Measurements from ENCODE around the gene ITGA8.

Gene ITGA8

DNA sequence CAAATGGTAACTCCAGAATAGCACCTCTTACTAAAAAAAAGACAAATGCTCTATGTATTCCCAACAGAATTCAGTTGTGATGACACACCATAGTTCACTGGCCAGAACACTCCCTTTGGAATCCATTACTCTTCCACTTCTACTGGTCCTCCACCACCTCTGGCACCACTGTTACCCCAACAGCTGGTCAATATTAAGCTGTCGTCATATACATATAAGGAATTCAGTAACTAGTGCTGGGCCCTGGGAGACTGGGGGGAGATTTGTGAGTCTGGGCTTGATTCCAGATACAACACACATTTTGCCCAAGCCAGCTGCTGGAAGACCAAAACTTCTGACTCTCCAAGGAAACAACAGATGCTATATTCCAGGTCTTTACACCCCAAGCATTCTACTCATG, 26.0 kb upstream of the ITGA8 start:
- no peaks in the 10 kb centered on the region for H3K4me1 ChIP-seq (ENCODE audit: control insufficient read depth in 1 of 2, insufficient read depth in 2 of 2, low read length in 2 of 2)
- no peaks in the 10 kb centered on the region for H3K36me3 ChIP-seq (ENCODE audit: control insufficient read depth in 1 of 2, insufficient read depth in 2 of 2, low read length in 2 of 2)
- no peak overlapping the region for H3K4me3 ChIP-seq (ENCODE audit: low read depth in 1 of 2, low read length in 2 of 2)
- no peaks in the 10 kb centered on the region for H3K27me3 ChIP-seq (ENCODE audit: low read depth, low read length)
- no peak overlapping the region for H3K27ac ChIP-seq (ENCODE audit: low read length)
- no peaks in the 10 kb centered on the region for H3K9me3 ChIP-seq (ENCODE audit: control insufficient read depth in 1 of 2, low read length in 2 of 2)

GRCh38 chr10:15744217-15744865, 24.6 kb upstream of the ITGA8 start:
- Histone ChIP-seq H3K27ac (ENCODE audit: low read length) (no peak overlapping the region), H3K36me3 (ENCODE audit: control insufficient read depth in 1 of 2, insufficient read depth in 2 of 2, low read length in 2 of 2) (no peaks in the 10 kb centered on the region), H3K27me3 (ENCODE audit: low read depth, low read length) (no peaks in the 10 kb centered on the region), H3K9me3 (ENCODE audit: control insufficient read depth in 1 of 2, low read length in 2 of 2) (no peaks in the 10 kb centered on the region), H3K4me1 (ENCODE audit: control insufficient read depth in 1 of 2, insufficient read depth in 2 of 2, low read length in 2 of 2) (no peaks in the 10 kb centered on the region), H3K4me3 (ENCODE audit: low read depth in 1 of 2, low read length in 2 of 2) (no peak overlapping the region)

DNA sequence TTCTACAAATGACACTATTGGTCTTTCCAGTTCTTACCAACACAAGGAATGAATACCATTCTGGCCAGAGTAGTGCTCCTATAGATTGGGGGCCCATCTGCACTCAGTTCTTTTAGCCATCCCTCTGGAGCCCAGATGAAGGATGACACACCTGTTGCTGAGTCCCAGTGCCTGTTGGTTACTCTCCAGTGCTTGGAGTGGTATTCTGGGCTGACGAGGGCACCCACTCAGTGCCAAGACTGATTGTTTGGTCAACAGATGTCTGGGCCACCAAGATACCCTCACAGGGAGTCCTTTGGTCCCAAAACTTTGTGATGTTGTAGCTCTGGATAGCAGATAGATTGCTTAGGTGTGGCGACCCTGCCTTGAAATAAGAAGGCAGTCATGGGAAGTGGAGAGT, 23.7 kb upstream of the ITGA8 start:
- Histone ChIP-seq H3K27me3 (ENCODE audit: low read depth, low read length) (no peaks in the 10 kb centered on the region), H3K36me3 (ENCODE audit: control insufficient read depth in 1 of 2, insufficient read depth in 2 of 2, low read length in 2 of 2) (no peaks in the 10 kb centered on the region), H3K4me1 (ENCODE audit: control insufficient read depth in 1 of 2, insufficient read depth in 2 of 2, low read length in 2 of 2) (no peaks in the 10 kb centered on the region), H3K9me3 (ENCODE audit: control insufficient read depth in 1 of 2, low read length in 2 of 2) (no peaks in the 10 kb centered on the region), H3K4me3 (ENCODE audit: low read depth in 1 of 2, low read length in 2 of 2) (no peak overlapping the region), H3K27ac (ENCODE audit: low read length) (no peak overlapping the region)

DNA sequence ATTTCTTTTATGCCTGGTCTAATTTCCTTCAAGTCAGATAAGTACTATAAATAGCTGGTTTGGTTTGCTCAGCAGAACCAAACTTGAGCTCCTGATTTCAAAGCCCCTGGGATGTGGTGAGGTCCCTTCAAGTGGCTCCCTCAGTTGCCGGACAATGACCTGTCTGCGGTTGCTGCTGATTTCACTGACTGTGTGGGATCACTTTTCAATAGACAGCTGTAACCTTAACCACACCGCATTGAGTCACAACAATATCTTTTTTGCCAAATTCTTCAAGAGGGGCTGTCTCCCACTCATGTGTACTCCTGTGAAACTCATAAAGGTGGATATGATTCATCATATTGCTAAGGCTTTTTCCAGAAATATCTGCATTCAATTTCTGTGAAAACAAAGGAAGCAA, 23.1 kb upstream of the ITGA8 start:
- H3K27me3 ChIP-seq (ENCODE audit: low read depth, low read length): no peaks in the 10 kb centered on the region
- no peaks in the 10 kb centered on the region for H3K4me1 ChIP-seq (ENCODE audit: control insufficient read depth in 1 of 2, insufficient read depth in 2 of 2, low read length in 2 of 2)
- no peaks in the 10 kb centered on the region for H3K36me3 ChIP-seq (ENCODE audit: control insufficient read depth in 1 of 2, insufficient read depth in 2 of 2, low read length in 2 of 2)
- no peak overlapping the region for H3K27ac ChIP-seq (ENCODE audit: low read length)
- H3K9me3 ChIP-seq (ENCODE audit: control insufficient read depth in 1 of 2, low read length in 2 of 2): no peaks in the 10 kb centered on the region
- H3K4me3 ChIP-seq (ENCODE audit: low read depth in 1 of 2, low read length in 2 of 2): no peak overlapping the region

- no peaks in the 10 kb centered on the region for H3K4me1 ChIP-seq (ENCODE audit: control insufficient read depth in 1 of 2, insufficient read depth in 2 of 2, low read length in 2 of 2)
- H3K36me3 ChIP-seq (ENCODE audit: control insufficient read depth in 1 of 2, insufficient read depth in 2 of 2, low read length in 2 of 2): no peaks in the 10 kb centered on the region
- H3K4me3 ChIP-seq (ENCODE audit: low read depth in 1 of 2, low read length in 2 of 2): no peak overlapping the region
- no peak overlapping the region for H3K27ac ChIP-seq (ENCODE audit: low read length)
- no peaks in the 10 kb centered on the region for H3K27me3 ChIP-seq (ENCODE audit: low read depth, low read length)
- no peaks in the 10 kb centered on the region for H3K9me3 ChIP-seq (ENCODE audit: control insufficient read depth in 1 of 2, low read length in 2 of 2)
Observed at GRCh38 chr10:15742102-15742501, 22.4 kb upstream of the ITGA8 start.

- no peaks in the 10 kb centered on the region for H3K9me3 ChIP-seq (ENCODE audit: control insufficient read depth in 1 of 2, low read length in 2 of 2)
- no peak overlapping the region for H3K4me3 ChIP-seq (ENCODE audit: low read depth in 1 of 2, low read length in 2 of 2)
- no peaks in the 10 kb centered on the region for H3K36me3 ChIP-seq (ENCODE audit: control insufficient read depth in 1 of 2, insufficient read depth in 2 of 2, low read length in 2 of 2)
- H3K27ac ChIP-seq (ENCODE audit: low read length): no peak overlapping the region
- no peaks in the 10 kb centered on the region for H3K4me1 ChIP-seq (ENCODE audit: control insufficient read depth in 1 of 2, insufficient read depth in 2 of 2, low read length in 2 of 2)
- H3K27me3 ChIP-seq (ENCODE audit: low read depth, low read length): no peaks in the 10 kb centered on the region
Observed at GRCh38 chr10:15741581-15741980, 21.9 kb upstream of the ITGA8 start.

DNA sequence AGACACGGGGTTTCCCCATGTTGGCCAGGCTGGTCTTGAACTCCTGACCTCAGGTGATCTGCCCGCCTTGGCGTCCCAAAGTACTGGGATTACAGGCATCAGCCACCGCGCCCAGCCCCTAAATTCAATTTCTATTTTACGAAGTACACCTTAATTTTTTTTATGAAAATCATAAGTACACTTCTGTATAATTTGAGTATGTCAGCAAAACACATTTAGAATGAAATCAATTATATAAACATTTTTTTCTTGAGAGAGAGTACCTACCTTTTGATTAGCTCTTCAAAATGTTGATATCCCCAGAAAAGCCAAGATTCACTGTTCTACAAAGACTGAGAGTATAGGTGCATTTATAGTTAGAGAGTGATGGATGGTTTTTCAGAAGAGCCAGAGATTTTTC, 20.5 kb upstream of the ITGA8 start:
- Histone ChIP-seq H3K36me3 (ENCODE audit: control insufficient read depth in 1 of 2, insufficient read depth in 2 of 2, low read length in 2 of 2) (no peaks in the 10 kb centered on the region), H3K27ac (ENCODE audit: low read length) (no peak overlapping the region), H3K27me3 (ENCODE audit: low read depth, low read length) (no peaks in the 10 kb centered on the region), H3K4me3 (ENCODE audit: low read depth in 1 of 2, low read length in 2 of 2) (no peak overlapping the region), H3K4me1 (ENCODE audit: control insufficient read depth in 1 of 2, insufficient read depth in 2 of 2, low read length in 2 of 2) (peaks cover 0 to 5% of the 10 kb centered on the region in 2 donors), H3K9me3 (ENCODE audit: control insufficient read depth in 1 of 2, low read length in 2 of 2) (no peaks in the 10 kb centered on the region)

DNA sequence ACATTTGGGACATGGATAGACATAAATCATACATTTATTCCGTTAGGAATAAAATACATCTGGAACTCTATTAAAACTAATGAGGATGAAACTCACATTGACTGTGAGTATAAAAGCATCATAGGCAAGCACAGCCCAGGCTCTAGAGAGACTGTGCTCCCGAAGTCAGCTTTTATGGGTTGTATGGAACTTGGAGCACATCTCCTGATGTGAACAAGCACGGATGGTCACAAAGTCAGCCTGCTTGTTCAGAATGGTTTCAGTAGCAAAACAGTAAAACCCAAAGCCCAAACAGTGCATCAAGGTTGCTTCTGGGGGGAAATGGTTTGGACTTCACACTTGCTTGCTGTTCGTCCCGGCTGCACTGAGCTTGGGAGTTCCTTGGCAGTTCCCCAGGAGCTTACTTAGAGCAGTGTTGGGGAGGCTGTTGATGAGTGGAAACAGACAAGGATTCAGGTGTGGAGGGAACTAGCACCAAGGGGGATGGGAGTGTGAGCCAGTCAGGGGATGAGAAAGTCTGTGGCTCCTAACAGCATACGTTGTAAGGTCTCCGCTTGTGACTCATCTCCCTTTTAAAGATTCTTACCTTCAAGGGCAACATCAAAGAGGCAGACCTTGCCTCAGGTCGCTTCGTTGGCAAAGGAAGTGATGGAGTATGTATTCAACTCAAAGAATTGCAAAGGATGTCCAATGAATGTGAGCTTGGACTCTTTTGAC, 19.7 kb upstream of the ITGA8 start:
- Histone ChIP-seq H3K4me3 (ENCODE audit: low read depth in 1 of 2, low read length in 2 of 2) (no peak overlapping the region), H3K4me1 (ENCODE audit: control insufficient read depth in 1 of 2, insufficient read depth in 2 of 2, low read length in 2 of 2) (peaks cover 0 to 5% of the 10 kb centered on the region in 2 donors), H3K27me3 (ENCODE audit: low read depth, low read length) (no peaks in the 10 kb centered on the region), H3K36me3 (ENCODE audit: control insufficient read depth in 1 of 2, insufficient read depth in 2 of 2, low read length in 2 of 2) (no peaks in the 10 kb centered on the region), H3K27ac (ENCODE audit: low read length) (no peak overlapping the region), H3K9me3 (ENCODE audit: control insufficient read depth in 1 of 2, low read length in 2 of 2) (no peaks in the 10 kb centered on the region)

- no peaks in the 10 kb centered on the region for H3K27me3 ChIP-seq (ENCODE audit: low read depth, low read length)
- peak overlapping the region; percentile 58 for H3K27ac ChIP-seq (ENCODE audit: low read length)
- no peaks in the 10 kb centered on the region for H3K36me3 ChIP-seq (ENCODE audit: control insufficient read depth in 1 of 2, insufficient read depth in 2 of 2, low read length in 2 of 2)
- H3K9me3 ChIP-seq (ENCODE audit: control insufficient read depth in 1 of 2, low read length in 2 of 2): no peaks in the 10 kb centered on the region
- H3K4me1 ChIP-seq (ENCODE audit: control insufficient read depth in 1 of 2, insufficient read depth in 2 of 2, low read length in 2 of 2): peaks cover 0 to 5% of the 10 kb centered on the region in 2 donors
- H3K4me3 ChIP-seq (ENCODE audit: low read depth in 1 of 2, low read length in 2 of 2): no peak overlapping the region
Observed at GRCh38 chr10:15738270-15738925, 18.7 kb upstream of the ITGA8 start.

GRCh38 chr10:15737656-15738055, 17.9 kb upstream of the ITGA8 start:
- Histone ChIP-seq H3K9me3 (ENCODE audit: control insufficient read depth in 1 of 2, low read length in 2 of 2) (no peaks in the 10 kb centered on the region), H3K4me1 (ENCODE audit: control insufficient read depth in 1 of 2, insufficient read depth in 2 of 2, low read length in 2 of 2) (peaks cover 0 to 5% of the 10 kb centered on the region in 2 donors), H3K27ac (ENCODE audit: low read length) (no peak overlapping the region), H3K27me3 (ENCODE audit: low read depth, low read length) (no peaks in the 10 kb centered on the region), H3K4me3 (ENCODE audit: low read depth in 1 of 2, low read length in 2 of 2) (no peak overlapping the region), H3K36me3 (ENCODE audit: control insufficient read depth in 1 of 2, insufficient read depth in 2 of 2, low read length in 2 of 2) (no peaks in the 10 kb centered on the region)

GRCh38 chr10:15735763-15736162, 16.0 kb upstream of the ITGA8 start:
- peaks cover 0 to 5% of the 10 kb centered on the region in 2 donors for H3K4me1 ChIP-seq (ENCODE audit: control insufficient read depth in 1 of 2, insufficient read depth in 2 of 2, low read length in 2 of 2)
- no peak overlapping the region for H3K4me3 ChIP-seq (ENCODE audit: low read depth in 1 of 2, low read length in 2 of 2)
- H3K27me3 ChIP-seq (ENCODE audit: low read depth, low read length): no peaks in the 10 kb centered on the region
- H3K36me3 ChIP-seq (ENCODE audit: control insufficient read depth in 1 of 2, insufficient read depth in 2 of 2, low read length in 2 of 2): no peaks in the 10 kb centered on the region
- H3K9me3 ChIP-seq (ENCODE audit: control insufficient read depth in 1 of 2, low read length in 2 of 2): no peaks in the 10 kb centered on the region
- no peak overlapping the region for H3K27ac ChIP-seq (ENCODE audit: low read length)
